Omental fat pad (tissue), 4 donors: Measurements from ENCODE around the gene RADX. TPM values are rescaled to one million over a fixed set of nuclear protein-coding genes. Genes with fewer than 3 reads are reported as not detected.
"Not testable (repeated sequence)": the region's sequence is repeated elsewhere in the genome, so short reads cannot be mapped to it uniquely, and the experiment has no call there.

Experiments
- ATAC-seq: fragments of 150-250 bp; one replicate; pipeline ENCODE4 v1.9.1; 2016; ENCODE audit warnings: mild to moderate bottlenecking, moderate library complexity; ENCODE audit not compliant: low FRiP score
- DNase-seq: peaks from one replicate; pipeline ENCODE4 v3.0.0-alpha.2; 2019; ENCODE audit warnings: low spot score
- total RNA-seq, 4 donors: library from RNA; depleted of rRNA; stranded (reverse); fragments of >200 nt; gene quantifications; one replicate each; pipeline ENCODE4 v1.1.0, GENCODE V29; 2016
- TF ChIP-seq, protein P1 (sequence below), 3 donors: fragments of 450-650 bp; IDR thresholded peaks; one replicate each; pipeline ENCODE4 v1.5.1; 2016 to 2017; ENCODE audit warnings: antibody characterized with exemption in 3 of 3, mild to moderate bottlenecking in 3 of 3, moderate library complexity in 2 of 3

RADX gene
- total RNA-seq, 4 donors from 2014 or later: 1.2 to 4.3 (median 2.4) TPM

DNA sequence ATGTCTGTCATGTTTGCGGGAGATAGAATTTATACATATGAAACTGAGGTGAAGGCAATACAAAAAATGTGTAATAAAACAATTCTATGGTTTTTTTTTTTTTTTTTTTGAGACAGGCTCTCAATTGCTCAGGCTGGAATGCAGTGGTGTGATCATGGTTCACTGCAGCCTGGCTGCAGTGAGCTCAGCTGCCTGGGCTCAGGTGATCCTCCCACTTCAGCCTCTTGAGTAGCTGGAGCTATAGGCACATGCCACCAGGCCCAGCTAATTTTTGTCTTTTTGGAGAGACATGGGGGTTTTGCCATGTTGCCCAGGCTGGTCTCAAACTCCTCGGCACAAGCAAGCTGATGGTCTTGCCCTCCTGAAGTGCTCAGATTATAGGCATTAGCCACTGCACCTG lies 10.1 kb downstream of the RADX start:
- DNase-seq (no peak), ATAC-seq (no peak)
- TF ChIP-seq, protein P1, sequence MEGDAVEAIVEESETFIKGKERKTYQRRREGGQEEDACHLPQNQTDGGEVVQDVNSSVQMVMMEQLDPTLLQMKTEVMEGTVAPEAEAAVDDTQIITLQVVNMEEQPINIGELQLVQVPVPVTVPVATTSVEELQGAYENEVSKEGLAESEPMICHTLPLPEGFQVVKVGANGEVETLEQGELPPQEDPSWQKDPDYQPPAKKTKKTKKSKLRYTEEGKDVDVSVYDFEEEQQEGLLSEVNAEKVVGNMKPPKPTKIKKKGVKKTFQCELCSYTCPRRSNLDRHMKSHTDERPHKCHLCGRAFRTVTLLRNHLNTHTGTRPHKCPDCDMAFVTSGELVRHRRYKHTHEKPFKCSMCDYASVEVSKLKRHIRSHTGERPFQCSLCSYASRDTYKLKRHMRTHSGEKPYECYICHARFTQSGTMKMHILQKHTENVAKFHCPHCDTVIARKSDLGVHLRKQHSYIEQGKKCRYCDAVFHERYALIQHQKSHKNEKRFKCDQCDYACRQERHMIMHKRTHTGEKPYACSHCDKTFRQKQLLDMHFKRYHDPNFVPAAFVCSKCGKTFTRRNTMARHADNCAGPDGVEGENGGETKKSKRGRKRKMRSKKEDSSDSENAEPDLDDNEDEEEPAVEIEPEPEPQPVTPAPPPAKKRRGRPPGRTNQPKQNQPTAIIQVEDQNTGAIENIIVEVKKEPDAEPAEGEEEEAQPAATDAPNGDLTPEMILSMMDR (IDR thresholded peaks at IDR 0.05): no peak

DNA sequence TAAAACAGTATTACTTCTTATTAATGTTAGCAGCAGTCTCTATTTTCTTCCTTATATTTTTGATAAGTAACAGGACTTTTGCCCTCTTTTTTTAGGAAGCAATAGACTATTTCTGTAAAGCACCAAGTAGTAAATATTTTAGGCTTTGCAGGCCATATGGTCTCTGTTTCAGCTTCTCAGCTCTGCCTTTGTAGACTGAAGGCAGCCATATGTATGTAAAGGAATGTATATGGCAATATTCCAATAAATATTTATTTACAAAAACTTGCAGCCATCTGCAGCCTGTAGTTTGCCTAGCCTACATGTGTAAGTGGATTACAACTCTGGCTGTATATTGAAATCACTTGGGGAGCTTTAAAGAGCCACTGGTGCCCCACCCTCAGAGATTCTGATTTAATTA lies 15.0 kb downstream of the RADX start:
- DNase-seq (no peak), ATAC-seq (no peak)
- TF ChIP-seq, protein P1 (IDR thresholded peaks at IDR 0.05): no peak

DNA sequence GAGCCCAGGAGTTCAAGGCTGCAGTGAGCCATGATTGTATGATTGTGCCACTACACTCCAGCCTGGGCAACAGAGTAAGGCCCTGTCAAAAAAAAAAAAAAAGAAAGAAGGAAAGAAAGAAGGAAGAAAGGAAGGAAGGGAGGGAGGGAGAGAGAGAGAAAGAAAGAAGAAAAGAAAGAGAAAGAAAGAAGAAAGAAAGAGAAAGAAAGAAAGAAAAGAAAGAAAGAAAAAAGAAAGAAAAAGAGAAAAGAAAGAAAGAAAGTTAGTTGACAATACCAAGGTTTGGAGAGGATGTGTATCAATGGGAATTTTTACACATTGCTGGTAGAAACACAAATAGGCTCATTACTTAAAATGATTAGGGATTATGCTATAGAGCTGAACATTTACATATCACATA lies 19.8 kb downstream of the RADX start:
- TF ChIP-seq, protein P1 (IDR thresholded peaks at IDR 0.05): no peak
- DNase-seq (no peak), ATAC-seq (no peak)

DNA sequence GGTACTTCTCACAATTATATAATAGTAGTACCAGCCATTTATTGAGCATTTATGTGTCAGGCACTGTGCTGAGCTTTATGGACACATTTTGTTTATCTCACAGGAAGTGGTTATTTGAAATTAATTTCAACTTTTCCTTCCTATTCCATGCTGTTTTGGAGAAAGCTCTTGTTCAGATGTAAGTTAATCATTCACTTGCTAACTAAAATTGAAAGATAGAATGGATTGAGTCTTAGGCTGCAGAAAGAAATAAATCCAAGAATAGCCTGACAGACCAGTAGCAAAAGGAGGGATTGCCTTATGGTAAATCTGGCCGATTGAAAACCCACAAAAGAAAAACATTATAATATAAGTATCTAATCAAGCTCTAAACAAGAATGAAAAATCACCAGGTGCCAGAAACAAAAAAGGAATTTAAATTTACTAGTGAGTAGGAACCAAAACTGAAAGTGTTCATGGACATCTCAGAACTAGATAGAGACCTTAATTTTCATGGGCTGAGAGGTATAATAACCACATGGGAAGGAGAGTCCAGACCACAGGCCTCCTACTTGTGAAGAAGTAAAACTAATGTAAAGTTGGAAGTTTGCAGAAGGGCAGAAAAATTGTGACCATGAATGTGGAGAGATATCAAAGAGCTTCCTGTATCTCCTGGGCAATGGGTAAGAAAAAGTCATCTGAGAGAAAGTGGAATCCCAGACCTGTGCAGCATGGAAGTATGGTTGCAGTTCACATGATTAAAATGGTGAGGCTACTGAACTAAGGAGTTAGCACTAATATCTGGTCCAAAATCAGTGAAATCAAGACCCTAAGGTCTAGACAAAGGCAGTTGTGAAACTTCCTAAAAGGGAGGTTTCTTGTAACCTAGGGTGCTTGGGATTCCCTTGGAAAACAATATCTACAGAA lies 38.0 kb downstream of the RADX start:
- DNase-seq: no peak

DNA sequence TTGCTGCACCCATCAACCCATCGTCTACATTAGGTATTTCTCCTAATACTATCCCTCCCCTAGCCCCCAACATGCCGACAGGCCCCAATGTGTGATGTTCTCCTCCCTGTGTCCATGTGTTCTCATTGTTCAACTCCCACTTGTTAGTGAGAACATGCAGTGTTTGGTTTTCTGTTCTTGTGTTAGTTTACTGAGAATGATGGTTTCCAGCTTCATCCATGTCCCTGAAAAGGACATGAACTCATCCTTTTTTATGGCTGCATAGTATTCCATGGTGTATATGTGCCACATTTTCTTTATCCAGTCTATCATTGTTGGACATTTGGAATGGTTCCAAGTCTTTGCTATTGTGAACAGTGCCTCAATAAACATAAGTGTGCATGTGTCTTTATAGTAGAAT lies 41.8 kb downstream of the RADX start:
- not testable (repeated sequence) for DNase-seq, ATAC-seq

More for the DNA sequence above, 38.0 kb downstream of the RADX start:
- TF ChIP-seq, protein P1 (IDR thresholded peaks at IDR 0.05): no peak
- no peak for ATAC-seq

DNA sequence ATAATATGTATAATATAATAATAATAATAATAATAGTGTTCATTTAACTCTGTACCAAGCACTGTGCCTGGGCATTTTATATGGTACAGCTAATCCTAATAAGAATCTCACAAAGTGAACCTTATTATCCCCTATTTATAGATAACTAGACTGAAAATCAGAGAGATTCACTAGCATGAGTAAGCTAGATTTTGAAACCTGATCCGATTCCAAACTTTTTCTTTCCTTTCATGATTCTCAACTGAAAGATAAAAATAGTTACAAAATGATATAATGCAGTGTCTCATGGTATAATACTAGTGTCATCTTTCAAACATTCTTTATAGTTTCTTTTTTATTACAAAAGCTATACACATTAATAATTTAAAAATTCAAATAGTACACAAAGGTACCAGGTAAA lies 58.9 kb downstream of the RADX start:
- TF ChIP-seq, protein P1 (IDR thresholded peaks at IDR 0.05): no peak
- no peak for DNase-seq
- ATAC-seq: no peak

DNA sequence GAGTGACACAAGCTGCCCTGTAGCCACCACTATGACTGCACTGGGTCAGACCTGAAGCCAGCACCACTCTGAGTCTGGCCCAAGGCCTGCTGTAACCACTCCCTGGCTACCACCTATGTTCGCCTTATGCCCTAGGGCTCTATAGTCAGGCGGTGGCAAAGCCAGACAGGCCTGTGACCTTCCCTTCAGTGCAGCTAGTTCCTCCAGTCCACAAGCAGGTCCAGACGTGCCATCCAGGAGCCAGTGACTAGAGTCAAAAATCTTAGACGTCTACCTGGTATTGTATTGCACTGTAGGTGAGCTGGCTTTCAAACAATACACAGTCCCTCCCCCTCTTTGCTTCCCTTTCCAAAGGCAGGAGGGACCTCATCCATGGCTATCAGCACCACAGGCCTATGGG lies 60.7 kb downstream of the RADX start:
- TF ChIP-seq, protein P1 (IDR thresholded peaks at IDR 0.05): no peak
- DNase-seq (no peak), ATAC-seq (no peak)
